Tibial nerve (tissue), 4 donors: ENCODE data around the gene ARHGEF16. TPM values are rescaled to one million over a fixed set of nuclear protein-coding genes. Genes with fewer than 3 reads are reported as not detected.
A peak's percentile ranks its signal among the peaks of the same experiment; 100 is the strongest.

Experiments
- DNase-seq, 2 donors: peaks; one replicate each; pipeline ENCODE4 v3.0.0-alpha.2; 2019; ENCODE audit warnings: low spot score in 2 of 2
- H3K27ac ChIP-seq, 4 donors: fragments of 200-600 bp; sonication (generic) in 3 of 4; one replicate each; pipeline ENCODE4 v1.5.1; 2017 to 2019; ENCODE audit warnings: mild to moderate bottlenecking in 1 of 4
- H3K27me3 ChIP-seq, 2 donors: fragments of 200-600 bp; sonication (generic) in 1 of 2; one replicate each; pipeline versions ENCODE4 v1.5.1 to v1.6.0; 2017 to 2019
- H3K36me3 ChIP-seq, 3 donors: fragments of 200-600 bp; sonication (generic); one replicate each; pipeline ENCODE4 v1.5.1; 2018 to 2019
- H3K4me1 ChIP-seq, 4 donors: fragments of 200-600 bp; sonication (generic) in 3 of 4; one replicate each; pipeline ENCODE4 v1.5.1; 2017 to 2019
- H3K4me3 ChIP-seq, 4 donors: fragments of 200-600 bp; sonication (generic) in 3 of 4; one replicate each; pipeline ENCODE4 v1.5.1; 2017 to 2019; ENCODE audit warnings: mild to moderate bottlenecking in 1 of 4, moderate library complexity in 1 of 4
- H3K9me3 ChIP-seq, 4 donors: fragments of 200-600 bp; sonication (generic) in 3 of 4; one replicate each; pipeline ENCODE4 v1.5.1; 2017 to 2019
- CTCF ChIP-seq, 5 experiments: fragments of 200-600 bp in 3 of 5; fragments of 450-650 bp in 2 of 5; sonication (generic) in 3 of 5; IDR thresholded peaks; one replicate each; pipeline ENCODE4 v1.5.1; 2016 to 2019; ENCODE audit warnings: antibody characterized with exemption in 5 of 5, mild to moderate bottlenecking in 3 of 5, moderate library complexity in 2 of 5
- EP300 ChIP-seq, 2 donors: sonication (generic); formaldehyde crosslinking; IDR thresholded peaks; one replicate each; pipeline ENCODE4 v1.6.1; 2017; ENCODE audit warnings: antibody characterized with exemption in 2 of 2, mild to moderate bottlenecking in 1 of 2
- POLR2A ChIP-seq, 2 donors: fragments of 450-650 bp; IDR thresholded peaks; one replicate each; pipeline ENCODE4 v1.6.1; 2017; ENCODE audit warnings: antibody characterized with exemption in 2 of 2, mild to moderate bottlenecking in 2 of 2, moderate library complexity in 2 of 2
- WGBS, 2 donors: methylation state at CpG; one replicate each; pipeline ENCODE4 v1.1.5; 2018; 5-methylcytosine and 5-hydroxymethylcytosine counted together
- total RNA-seq, 4 donors: library from RNA; depleted of rRNA; stranded (reverse); fragments of >200 nt; gene quantifications; one replicate each; pipeline ENCODE4 v1.1.0, GENCODE V29; 2016

The ARHGEF16 gene
- total RNA-seq, 4 donors from 2014 or later, result 10.0 to 19.2 (median 17.1) TPM

- peaks cover 0 to 22% (median 3%) of the 10 kb centered on the region in 4 donors for H3K4me1 ChIP-seq
- TF ChIP-seq POLR2A (IDR thresholded peaks at IDR 0.05) (no peak), EP300 (IDR thresholded peaks at IDR 0.05) (no peak), CTCF (IDR thresholded peaks at IDR 0.05) (no peak)
- H3K4me3 ChIP-seq, result no peak overlapping the region
- H3K36me3 ChIP-seq, result peaks cover 0 to 44% (median 0%) of the 10 kb centered on the region in 3 donors
- no peak for DNase-seq
- H3K9me3 ChIP-seq, result no peaks in the 10 kb centered on the region
- H3K27me3 ChIP-seq, result no peaks in the 10 kb centered on the region
- H3K27ac ChIP-seq, result peak overlapping the region in 1 of 4 donors; percentile 51
- 75 to 85% methylated on average over 10 to 11 of the region's 12 CpGs for WGBS, 2 donors
Measured at GRCh38 chr1:3407021-3407420, 47.4 kb upstream of the ARHGEF16 start.

- no peaks in the 10 kb centered on the region for H3K27me3 ChIP-seq
- H3K27ac ChIP-seq, result peak overlapping the region in 2 of 4 donors; percentile 2 to 69
- 87 to 91% methylated on average over 36 of the region's 36 CpGs for WGBS, 2 donors
- H3K9me3 ChIP-seq, result no peaks in the 10 kb centered on the region
- no peak overlapping the region for H3K4me3 ChIP-seq
- no peak for TF ChIP-seq EP300 (IDR thresholded peaks at IDR 0.05)
- no peak for TF ChIP-seq POLR2A (IDR thresholded peaks at IDR 0.05)
- no peak for TF ChIP-seq CTCF (IDR thresholded peaks at IDR 0.05)
- H3K36me3 ChIP-seq, result peaks cover 0 to 56% (median 0%) of the 10 kb centered on the region in 3 donors
- no peak for DNase-seq
- peaks cover 0 to 10% (median 0%) of the 10 kb centered on the region in 4 donors for H3K4me1 ChIP-seq
Measured at GRCh38 chr1:3408751-3409266, 45.7 kb upstream of the ARHGEF16 start.

- peak overlapping the region in 2 of 4 donors; percentile 36 to 69 for H3K27ac ChIP-seq
- peaks cover 0 to 10% (median 0%) of the 10 kb centered on the region in 4 donors for H3K4me1 ChIP-seq
- no peak for DNase-seq
- H3K36me3 ChIP-seq, result peaks cover 0 to 48% (median 0%) of the 10 kb centered on the region in 3 donors
- H3K4me3 ChIP-seq, result no peak overlapping the region
- WGBS, 2 donors, result 62 to 71% methylated on average over 19 of the region's 19 CpGs
- no peaks in the 10 kb centered on the region for H3K9me3 ChIP-seq
- H3K27me3 ChIP-seq, result no peaks in the 10 kb centered on the region
- TF ChIP-seq POLR2A (IDR thresholded peaks at IDR 0.05), result no peak
- no peak for TF ChIP-seq CTCF (IDR thresholded peaks at IDR 0.05)
- TF ChIP-seq EP300 (IDR thresholded peaks at IDR 0.05), result no peak
Measured at GRCh38 chr1:3409366-3410141, 44.9 kb upstream of the ARHGEF16 start.

GRCh38 chr1:3410142-3410925, 44.1 kb upstream of the ARHGEF16 start:
- H3K4me3 ChIP-seq, result no peak overlapping the region
- H3K27me3 ChIP-seq, result no peaks in the 10 kb centered on the region
- TF ChIP-seq CTCF (IDR thresholded peaks at IDR 0.05), result peak; percentile 63 to 85 (median 74)
- no peak for TF ChIP-seq POLR2A (IDR thresholded peaks at IDR 0.05)
- peak in 1 of 2 donors; percentile 22 for TF ChIP-seq EP300 (IDR thresholded peaks at IDR 0.05)
- no peaks in the 10 kb centered on the region for H3K9me3 ChIP-seq
- H3K27ac ChIP-seq, result peak overlapping the region in 3 of 4 donors; percentile 13 to 69 (median 67)
- peak; percentile 39 to 47 for DNase-seq
- H3K4me1 ChIP-seq, result peaks cover 0 to 17% (median 0%) of the 10 kb centered on the region in 4 donors
- 44 to 51% methylated on average over 21 of the region's 21 CpGs for WGBS, 2 donors
- H3K36me3 ChIP-seq, result peaks cover 0 to 40% (median 0%) of the 10 kb centered on the region in 3 donors
